ELR (cell line): Measurements from ENCODE around the gene HIVEP3.

Source experiments
- DNase-seq: peaks from one replicate; pipeline ENCODE4 v3.0.0-alpha.2; 2015; ENCODE audit warnings: low read depth

Gene HIVEP3

GRCh38 chr1:41461790-41462679, 456.7 kb downstream of the HIVEP3 start:
- DNase-seq: no peak

- no peak for DNase-seq
Observed at GRCh38 chr1:41456847-41457540, 461.7 kb downstream of the HIVEP3 start.
